HG03469 (cell line): ENCODE results near the gene NPIPA2.
"Not testable (repeated sequence)": the region's sequence is repeated elsewhere in the genome, so short reads cannot be mapped to it uniquely, and the experiment has no call there.

Experiments used
- ATAC-seq: cut with Tn5 transposase; IDR thresholded peaks from one replicate; pipeline ENCODE4 v1.9.1; 2021; ENCODE audit warnings: mild to moderate bottlenecking, moderate library complexity, moderate number of reproducible peaks; ENCODE audit not compliant: unreplicated experiment

NPIPA2 gene

DNA sequence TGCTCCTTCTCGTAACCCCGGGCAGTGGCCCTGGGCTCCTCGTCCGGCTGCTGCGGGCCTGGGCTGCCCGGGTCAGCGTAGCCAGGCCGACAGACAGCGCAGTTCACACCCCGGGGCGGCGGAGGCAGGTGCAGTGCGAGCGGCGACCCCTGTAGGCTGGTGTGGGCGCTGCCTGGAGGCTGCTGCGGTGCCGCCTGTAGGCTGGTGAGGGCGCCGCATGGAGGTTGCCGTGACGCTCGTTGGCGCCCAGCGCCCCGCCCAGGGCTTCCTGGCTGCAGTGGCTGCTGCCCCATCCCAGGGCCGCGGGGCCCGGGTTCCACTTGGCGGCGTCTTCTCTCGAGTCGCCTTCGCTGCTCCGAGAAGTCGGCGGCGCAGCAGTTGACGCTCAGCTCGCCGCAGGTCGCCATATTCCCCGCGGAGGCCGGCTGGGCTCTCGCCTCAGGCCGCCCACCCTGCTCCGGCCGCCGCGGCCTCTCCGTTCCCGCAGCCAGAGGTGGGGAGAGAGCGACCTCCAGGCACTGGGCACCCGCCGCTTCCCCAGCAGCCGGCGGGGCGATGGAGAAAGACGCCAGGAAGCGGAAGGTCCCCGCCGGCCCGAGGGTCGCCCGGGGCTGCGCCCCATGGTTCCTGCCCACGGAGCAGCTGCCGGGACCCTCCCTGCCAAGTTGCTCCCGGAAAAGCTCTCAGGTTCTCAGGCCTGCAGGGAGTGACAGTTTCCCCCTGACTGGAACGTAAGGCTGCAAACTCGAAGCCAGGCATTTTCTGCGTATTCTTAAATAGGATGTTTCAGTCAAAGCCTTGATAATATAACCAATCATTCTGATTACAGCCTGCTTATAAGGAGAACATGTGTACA lies at the start of gene NPIPA2:
TSS of gene NPIPA2 (plus strand) at position 261 of the 856 bp plus-strand sequence. CDS start 5,533 bp downstream, outside the sequence.
- ATAC-seq: peak; percentile 92

DNA sequence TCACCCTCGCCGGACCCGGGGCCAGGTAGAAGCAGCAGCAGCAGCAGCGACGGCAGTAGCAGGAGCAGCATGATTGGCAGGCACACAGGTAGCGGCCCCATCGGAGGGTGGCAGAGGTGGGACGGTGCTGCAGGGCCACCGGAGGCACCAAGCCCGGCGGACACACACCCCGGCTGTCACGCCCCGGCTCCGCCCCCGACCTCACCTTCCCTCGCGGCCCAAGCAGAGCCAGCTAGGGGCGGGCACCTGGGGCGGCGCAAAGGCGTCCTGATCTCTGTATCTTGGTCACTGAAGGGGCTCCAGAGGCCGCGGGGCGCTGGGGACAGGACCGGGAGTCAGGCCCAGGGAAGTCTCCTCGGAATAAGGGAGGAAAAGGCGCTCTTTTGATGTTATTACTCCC lies 48.2 kb upstream of the NPIPA2 start, which contains the start of gene PLA2G10:
TSS of gene PLA2G10 (minus strand) at position 180 of the 400 bp plus-strand sequence. CDS start at position 101, 79 bp downstream.
- not testable (repeated sequence) for ATAC-seq

DNA sequence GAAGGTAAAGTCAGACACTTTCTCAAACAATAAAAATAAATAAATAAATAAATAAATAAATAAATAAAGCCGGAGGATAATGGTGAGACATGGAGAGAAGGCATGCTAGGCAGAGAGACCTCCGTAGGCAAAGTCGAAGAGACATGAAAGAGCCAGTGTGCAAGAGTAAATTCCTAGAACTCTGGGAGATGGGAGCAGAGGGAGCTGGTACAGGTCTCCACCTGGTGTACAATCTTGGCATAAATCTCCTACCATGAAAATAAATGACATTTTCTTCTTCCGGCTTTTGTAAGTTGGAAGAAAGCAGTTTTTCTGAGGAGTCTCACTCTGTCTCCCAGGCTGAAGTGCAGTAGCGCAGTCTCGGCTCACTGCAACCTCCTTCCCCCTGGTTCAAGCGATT lies 40.5 kb upstream of the NPIPA2 start:
- ATAC-seq: not testable (repeated sequence)

DNA sequence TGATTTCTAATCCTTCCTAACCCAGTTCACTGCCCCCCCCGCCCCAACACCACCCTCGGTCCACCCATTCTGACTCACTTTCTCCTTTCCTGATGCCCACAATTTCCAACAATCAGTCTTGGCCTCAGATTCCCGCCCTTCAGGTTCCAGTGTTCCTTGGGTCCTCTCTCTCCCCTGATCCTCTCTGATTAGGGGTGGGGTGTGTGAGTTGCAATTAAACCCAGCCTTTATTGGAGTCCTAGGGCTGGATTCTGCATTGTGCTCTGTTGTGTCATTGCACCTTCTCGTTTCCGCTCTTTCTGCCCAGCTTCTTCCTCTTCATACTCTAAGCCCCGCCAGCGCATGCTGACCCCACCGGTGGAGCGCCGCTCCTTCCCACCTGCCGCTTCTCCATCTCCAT lies 39.7 kb upstream of the NPIPA2 start:
- ATAC-seq: not testable (repeated sequence)

DNA sequence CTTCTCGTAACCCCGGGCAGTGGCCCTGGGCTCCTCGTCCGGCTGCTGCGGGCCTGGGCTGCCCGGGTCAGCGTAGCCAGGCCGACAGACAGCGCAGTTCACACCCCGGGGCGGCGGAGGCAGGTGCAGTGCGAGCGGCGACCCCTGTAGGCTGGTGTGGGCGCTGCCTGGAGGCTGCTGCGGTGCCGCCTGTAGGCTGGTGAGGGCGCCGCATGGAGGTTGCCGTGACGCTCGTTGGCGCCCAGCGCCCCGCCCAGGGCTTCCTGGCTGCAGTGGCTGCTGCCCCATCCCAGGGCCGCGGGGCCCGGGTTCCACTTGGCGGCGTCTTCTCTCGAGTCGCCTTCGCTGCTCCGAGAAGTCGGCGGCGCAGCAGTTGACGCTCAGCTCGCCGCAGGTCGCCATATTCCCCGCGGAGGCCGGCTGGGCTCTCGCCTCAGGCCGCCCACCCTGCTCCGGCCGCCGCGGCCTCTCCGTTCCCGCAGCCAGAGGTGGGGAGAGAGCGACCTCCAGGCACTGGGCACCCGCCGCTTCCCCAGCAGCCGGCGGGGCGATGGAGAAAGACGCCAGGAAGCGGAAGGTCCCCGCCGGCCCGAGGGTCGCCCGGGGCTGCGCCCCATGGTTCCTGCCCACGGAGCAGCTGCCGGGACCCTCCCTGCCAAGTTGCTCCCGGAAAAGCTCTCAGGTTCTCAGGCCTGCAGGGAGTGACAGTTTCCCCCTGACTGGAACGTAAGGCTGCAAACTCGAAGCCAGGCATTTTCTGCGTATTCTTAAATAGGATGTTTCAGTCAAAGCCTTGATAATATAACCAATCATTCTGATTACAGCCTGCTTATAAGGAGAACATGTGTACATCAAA lies 38.9 kb upstream of the NPIPA2 start, which contains the start of gene NPIPA3:
TSS of gene NPIPA3 (plus strand) at position 256 of the 856 bp plus-strand sequence. CDS start 5,533 bp downstream, outside the sequence.
- peak; percentile 96 for ATAC-seq

DNA sequence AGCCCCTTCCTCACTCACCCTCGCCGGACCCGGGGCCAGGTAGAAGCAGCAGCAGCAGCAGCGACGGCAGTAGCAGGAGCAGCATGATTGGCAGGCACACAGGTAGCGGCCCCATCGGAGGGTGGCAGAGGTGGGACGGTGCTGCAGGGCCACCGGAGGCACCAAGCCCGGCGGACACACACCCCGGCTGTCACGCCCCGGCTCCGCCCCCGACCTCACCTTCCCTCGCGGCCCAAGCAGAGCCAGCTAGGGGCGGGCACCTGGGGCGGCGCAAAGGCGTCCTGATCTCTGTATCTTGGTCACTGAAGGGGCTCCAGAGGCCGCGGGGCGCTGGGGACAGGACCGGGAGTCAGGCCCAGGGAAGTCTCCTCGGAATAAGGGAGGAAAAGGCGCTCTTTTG lies 9.1 kb upstream of the NPIPA2 start:
- ATAC-seq: not testable (repeated sequence)

DNA sequence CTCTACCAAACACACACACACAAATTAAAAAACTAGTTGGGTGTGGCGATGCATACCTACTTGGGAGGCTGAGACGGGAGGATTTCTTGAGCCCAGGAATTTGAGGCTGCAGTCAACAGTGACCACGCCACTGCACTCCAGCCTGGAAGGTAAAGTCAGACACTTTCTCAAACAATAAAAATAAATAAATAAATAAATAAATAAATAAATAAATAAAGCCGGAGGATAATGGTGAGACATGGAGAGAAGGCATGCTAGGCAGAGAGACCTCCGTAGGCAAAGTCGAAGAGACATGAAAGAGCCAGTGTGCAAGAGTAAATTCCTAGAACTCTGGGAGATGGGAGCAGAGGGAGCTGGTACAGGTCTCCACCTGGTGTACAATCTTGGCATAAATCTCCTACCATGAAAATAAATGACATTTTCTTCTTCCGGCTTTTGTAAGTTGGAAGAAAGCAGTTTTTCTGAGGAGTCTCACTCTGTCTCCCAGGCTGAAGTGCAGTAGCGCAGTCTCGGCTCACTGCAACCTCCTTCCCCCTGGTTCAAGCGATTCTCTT lies 1.4 kb upstream of the NPIPA2 start:
- ATAC-seq: not testable (repeated sequence)

DNA sequence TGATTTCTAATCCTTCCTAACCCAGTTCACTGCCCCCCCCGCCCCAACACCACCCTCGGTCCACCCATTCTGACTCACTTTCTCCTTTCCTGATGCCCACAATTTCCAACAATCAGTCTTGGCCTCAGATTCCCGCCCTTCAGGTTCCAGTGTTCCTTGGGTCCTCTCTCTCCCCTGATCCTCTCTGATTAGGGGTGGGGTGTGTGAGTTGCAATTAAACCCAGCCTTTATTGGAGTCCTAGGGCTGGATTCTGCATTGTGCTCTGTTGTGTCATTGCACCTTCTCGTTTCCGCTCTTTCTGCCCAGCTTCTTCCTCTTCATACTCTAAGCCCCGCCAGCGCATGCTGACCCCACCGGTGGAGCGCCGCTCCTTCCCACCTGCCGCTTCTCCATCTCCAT lies 539 bp upstream of the NPIPA2 start:
- ATAC-seq: not testable (repeated sequence)

DNA sequence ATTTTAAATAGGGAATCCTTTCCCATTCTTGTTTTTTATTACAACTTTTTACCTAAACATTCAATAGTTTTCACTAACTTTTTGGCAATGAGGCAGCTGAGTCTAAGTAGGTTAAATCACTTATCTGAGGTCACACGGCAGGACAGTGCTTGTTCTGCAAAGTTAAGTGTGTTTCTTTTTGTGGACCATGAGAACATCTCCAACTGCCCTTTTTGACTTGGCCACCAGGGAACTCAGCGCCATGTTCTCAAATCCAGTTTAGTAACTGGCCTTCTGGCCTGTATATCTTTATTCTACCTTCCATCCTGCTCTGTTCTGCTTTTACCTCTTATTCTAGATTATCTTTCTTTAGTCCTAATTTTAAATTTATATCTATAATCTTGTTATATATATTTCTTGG lies 31.3 kb downstream of the NPIPA2 start:
- ATAC-seq: not testable (repeated sequence)

DNA sequence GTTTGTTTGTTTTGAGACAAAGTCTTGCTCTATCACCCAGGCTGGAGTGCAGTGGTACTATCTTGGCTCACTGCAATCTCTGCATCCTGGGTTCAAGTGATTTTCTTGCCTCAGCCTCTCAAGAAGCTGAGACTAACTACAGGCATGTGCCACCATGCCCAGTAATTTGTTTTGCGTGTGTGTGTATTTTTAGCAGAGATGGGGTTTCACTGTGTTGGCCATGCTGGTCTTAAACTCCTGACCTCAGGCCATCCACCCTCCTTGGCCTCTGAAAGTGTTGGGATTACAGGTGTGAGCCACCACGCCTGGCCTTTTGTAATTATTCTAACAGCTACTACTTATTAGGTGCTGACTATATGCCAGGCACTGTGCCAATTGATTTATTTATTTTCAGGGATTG lies 33.3 kb downstream of the NPIPA2 start:
- ATAC-seq: not testable (repeated sequence)

DNA sequence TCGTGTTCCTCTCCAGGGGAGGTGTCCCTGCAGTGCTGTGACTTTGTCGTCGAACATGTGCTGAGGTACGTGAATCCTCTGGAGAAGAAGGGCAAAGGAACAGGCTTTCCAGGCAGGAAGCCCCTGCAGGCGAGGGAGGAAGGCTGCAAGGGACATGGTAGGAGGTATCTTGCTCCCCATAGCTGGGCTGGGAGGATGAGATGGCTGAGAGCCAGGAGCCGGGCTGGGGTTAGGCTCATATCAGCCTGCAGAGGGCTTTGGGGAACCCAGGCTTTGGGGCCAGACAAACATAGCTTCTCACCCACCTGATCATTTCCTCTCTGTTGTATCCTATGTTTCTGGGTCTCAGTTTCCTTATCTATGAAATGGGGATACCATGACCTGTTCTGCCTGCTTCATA lies 34.4 kb downstream of the NPIPA2 start:
- ATAC-seq: not testable (repeated sequence)

DNA sequence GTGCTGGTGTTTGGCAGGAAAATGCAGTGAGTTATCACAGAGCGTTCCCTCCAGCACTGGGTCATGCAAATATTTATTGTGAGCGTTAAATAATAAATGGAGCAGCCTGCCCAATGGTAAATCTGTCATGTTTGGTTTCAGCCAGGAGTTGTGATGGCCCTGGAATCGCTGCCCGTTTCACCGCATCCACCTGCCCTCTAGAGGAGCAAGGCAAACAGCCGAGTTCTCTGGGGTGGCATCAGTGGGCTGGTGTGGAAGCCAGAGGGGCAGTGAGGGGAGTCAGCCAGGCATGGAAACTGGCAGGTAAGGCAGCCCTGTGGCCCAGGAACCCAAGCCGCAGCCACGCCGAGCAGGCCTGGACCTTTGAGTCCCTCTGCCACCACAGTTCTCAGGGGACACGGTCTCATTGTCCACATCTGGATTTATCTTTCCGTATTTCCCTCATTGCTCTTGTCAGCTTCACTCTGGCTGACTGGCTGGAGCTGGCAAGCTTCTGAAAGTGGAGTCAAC lies 37.1 kb downstream of the NPIPA2 start:
- not testable (repeated sequence) for ATAC-seq

DNA sequence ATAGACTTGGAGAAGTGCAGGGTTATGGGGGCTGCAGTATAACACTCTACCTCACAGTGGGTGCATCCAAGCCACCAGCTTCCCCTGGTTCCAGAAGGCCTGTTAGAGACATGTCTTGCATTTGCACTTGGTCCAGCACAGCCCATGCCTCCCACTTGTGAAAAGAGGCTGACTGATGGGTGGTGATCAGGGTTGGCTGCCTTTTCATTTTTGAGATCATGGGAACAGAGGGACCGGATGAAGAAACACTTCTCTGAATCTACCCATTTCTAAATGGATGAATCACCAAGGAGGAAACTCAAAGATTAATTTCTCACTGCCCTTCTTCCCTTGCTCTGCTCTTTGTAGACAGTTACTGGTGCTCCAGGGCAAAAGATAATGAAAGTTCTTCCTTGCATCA lies 43.8 kb downstream of the NPIPA2 start:
- not testable (repeated sequence) for ATAC-seq

DNA sequence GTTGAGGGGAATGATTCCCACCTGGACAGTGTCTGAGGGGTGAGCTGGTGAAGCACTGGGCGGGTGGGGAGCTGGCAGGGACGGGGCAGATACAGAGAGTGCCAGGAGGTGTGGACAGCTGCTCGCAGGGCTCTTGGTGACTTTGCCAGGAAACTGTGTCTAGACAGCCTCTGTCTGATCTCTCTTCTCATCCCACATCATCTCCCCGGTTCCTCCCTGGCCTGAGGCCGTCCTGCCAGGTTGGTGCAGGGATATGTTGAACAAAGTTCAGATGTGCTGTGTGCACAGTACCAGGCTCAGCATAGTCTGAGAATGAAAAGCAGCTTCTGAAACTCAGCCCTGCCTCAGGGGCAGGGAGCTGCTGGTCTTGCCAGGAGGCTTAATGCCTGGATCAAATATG lies 47.2 kb downstream of the NPIPA2 start:
- ATAC-seq: not testable (repeated sequence)

DNA sequence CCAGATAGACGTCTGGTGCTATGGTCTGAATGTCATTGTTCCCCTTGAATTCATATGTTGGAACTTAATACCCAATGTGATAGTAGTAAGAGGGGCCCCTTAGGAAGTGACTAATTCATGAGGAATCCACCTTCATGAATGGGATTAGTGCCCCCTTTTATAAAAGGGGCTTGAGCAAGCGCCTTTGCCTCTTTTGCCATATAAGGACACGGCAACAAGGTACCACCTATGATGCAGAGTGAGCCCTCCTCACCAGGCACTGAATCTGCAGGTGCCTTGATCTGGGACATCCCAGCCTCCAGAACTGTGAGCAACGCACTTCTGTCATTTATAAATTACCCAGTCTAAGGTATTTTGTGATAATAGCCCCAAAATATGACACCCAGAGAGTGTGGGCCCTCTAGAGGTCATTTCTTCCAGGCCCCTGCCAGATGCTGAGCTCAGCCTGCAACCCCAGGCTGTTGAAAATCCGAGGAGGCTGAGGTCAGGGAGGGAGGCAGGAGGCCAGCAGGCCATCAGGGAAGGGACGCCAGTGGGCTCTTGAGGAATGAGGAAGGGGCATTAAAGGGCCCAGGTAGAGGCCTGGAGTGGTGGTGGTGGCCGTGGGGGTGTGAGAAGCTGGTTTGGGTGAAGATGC lies 48.1 kb downstream of the NPIPA2 start:
- ATAC-seq: not testable (repeated sequence)

DNA sequence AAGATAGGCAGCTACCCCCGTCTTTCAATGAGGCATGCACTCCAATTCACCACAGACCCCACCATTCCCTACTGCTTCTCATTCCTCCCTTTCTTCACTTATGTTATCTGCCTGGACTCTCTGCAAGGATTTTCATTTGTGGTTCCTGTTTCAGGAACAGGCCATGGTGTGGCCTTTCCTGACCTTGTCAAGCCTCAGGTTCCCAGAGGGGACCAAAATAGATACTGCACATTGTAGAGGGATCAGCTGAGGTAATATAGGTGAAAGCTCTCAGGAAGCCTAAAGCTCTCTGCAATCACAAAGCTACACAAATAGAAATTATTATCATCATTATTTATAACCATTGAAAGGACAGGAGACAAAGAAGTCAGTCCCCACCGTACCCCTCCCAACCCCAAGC lies 50.6 kb downstream of the NPIPA2 start:
- not testable (repeated sequence) for ATAC-seq

DNA sequence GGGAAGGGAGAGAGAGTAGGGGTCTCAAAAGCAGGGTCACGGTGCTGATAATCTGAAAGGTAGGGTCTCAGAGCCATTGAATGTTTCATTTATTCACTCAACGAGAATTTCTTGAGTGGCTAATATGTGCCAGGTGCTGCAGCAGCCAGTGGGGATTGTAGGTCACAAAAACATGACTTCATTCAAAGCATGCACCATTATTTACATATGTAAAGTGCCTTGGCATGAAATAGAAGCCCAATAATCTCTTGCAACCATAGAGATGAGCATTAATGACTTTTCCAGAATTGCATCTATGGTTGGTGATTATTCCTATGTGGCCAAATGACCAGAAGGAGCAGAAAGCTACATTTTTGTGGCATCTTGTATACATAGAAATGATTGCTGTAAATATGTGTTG lies 55.2 kb downstream of the NPIPA2 start:
- not testable (repeated sequence) for ATAC-seq

DNA sequence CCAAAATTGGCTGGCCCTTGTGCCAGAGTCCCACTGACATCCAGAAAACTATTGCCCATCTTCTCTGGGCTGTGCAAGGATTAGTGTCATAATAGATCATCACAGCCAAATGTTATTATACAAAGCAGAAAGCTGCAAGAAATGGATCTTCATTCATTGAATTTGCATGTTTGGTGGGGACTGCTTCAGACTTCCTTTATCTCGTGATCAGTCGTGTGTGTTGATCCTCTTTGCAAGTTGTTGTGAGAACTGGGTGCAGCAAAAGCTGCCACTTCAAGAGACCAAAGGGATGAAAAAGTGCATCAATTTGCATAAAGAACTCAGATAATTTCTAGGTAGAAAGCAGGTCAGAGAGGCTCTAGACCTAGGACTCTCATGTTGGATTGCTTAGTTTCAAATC lies 61.2 kb downstream of the NPIPA2 start:
- not testable (repeated sequence) for ATAC-seq

DNA sequence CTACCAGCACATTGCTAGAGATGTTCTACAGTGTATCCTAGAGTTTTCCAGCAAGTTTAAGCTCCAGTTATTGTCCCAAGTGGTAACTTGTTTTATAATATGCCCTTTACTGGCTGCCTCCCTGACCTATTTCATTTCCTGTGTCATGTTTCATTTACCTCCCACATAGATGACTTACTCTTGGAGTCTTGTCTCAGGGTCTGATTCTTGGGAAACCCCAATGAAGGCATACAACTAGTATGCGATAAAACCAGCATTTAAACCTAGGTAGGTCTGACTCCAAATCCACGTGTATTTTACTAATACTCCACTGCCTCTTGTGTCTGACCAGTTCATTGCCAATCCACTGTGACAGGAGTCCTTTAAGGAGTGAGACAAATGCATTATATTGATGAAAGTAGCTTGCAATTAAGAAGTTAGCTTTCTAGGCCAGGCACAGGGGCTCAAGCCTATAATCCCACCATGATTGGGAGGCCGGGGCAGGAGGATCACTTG lies 64.9 kb downstream of the NPIPA2 start:
- ATAC-seq: not testable (repeated sequence)

DNA sequence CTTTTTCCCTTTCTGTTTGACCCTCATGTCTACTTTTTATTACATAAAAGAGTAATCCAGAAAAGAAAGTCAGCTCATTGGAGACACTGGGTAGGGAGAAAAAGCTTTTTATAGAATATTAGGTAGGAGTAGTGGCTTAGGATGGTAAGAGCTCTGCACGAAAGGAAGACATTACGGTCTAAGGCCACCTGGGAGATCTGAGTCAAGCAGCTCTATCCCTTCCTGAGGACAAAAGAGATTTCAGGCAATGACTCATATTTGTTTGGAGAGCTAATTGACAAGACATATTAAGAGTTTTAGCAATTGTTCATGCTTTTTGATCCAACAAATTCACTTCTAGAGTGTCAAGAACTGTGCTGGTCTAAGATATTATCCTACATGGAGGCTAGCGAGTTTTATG lies 71.6 kb downstream of the NPIPA2 start:
- ATAC-seq: not testable (repeated sequence)
